ENCODE results near the gene IFI27L1. TPM values are rescaled to one million over a fixed set of nuclear protein-coding genes. Genes with fewer than 3 reads are reported as not detected.

Gene IFI27L1
- polyA plus RNA-seq, 4 donors, result 29.2 to 44.5 (median 30.2) TPM

- 90 to 96% (median 90%) methylated on average over 6 of the region's 6 CpGs for WGBS, 3 donors
- peaks cover 0 to 8% (median 0%) of the 10 kb centered on the region in 3 donors for H3K4me1 ChIP-seq (ENCODE audit: control insufficient read depth in 3 of 3, insufficient read depth in 2 of 3, low read depth in 1 of 3, low read length in 2 of 3)
- H3K36me3 ChIP-seq (ENCODE audit: control insufficient read depth in 3 of 3, insufficient read depth in 2 of 3, low read depth in 1 of 3, low read length in 3 of 3), result peaks cover 0 to 11% (median 0%) of the 10 kb centered on the region in 3 donors
- no peaks in the 10 kb centered on the region for H3K27me3 ChIP-seq (ENCODE audit: control insufficient read depth in 3 of 3, insufficient read depth in 3 of 3, low read length in 3 of 3)
- DNase-seq (no peak), FAIRE-seq (no peak)
- H3K9me3 ChIP-seq (ENCODE audit: control insufficient read depth in 2 of 2, insufficient read depth in 1 of 2, low read depth in 1 of 2, low read length in 1 of 2), result peaks cover 0 to 3% of the 10 kb centered on the region in 2 donors
- no peak overlapping the region for H3K27ac ChIP-seq (ENCODE audit: low read depth in 1 of 3, low read length in 2 of 3)
- H3K4me3 ChIP-seq (ENCODE audit: low read depth in 1 of 3, low read length in 3 of 3), result no peak overlapping the region
Observed at GRCh38 chr14:94125659-94126418, 44.7 kb downstream of the IFI27L1 start.

DNA sequence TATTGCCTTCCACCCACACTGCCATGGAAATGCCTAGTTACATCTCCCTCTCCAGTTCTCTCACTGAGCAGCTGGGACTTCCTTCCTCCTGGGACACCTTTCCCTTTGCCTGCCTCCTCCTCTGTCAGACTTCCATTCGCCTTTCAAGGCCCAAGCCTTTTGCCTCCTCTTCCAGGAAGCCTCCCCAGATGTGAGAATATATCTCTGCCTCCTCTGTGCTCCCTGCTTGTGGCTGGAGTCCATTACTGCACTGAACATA lies 45.2 kb downstream of the IFI27L1 start:
- FAIRE-seq (no peak), DNase-seq (no peak)
- no peak overlapping the region for H3K4me3 ChIP-seq (ENCODE audit: low read depth in 1 of 3, low read length in 3 of 3)
- H3K9me3 ChIP-seq (ENCODE audit: control insufficient read depth in 2 of 2, insufficient read depth in 1 of 2, low read depth in 1 of 2, low read length in 1 of 2), result no peaks in the 10 kb centered on the region
- H3K27ac ChIP-seq (ENCODE audit: low read depth in 1 of 3, low read length in 2 of 3), result no peak overlapping the region
- H3K36me3 ChIP-seq (ENCODE audit: control insufficient read depth in 3 of 3, insufficient read depth in 2 of 3, low read depth in 1 of 3, low read length in 3 of 3), result peaks cover 0 to 11% (median 0%) of the 10 kb centered on the region in 3 donors
- peaks cover 0 to 8% (median 0%) of the 10 kb centered on the region in 3 donors for H3K4me1 ChIP-seq (ENCODE audit: control insufficient read depth in 3 of 3, insufficient read depth in 2 of 3, low read depth in 1 of 3, low read length in 2 of 3)
- no peaks in the 10 kb centered on the region for H3K27me3 ChIP-seq (ENCODE audit: control insufficient read depth in 3 of 3, insufficient read depth in 3 of 3, low read length in 3 of 3)
- 77 to 85% (median 79%) methylated on average over 1 of the region's 1 CpG for WGBS, 3 donors

DNA sequence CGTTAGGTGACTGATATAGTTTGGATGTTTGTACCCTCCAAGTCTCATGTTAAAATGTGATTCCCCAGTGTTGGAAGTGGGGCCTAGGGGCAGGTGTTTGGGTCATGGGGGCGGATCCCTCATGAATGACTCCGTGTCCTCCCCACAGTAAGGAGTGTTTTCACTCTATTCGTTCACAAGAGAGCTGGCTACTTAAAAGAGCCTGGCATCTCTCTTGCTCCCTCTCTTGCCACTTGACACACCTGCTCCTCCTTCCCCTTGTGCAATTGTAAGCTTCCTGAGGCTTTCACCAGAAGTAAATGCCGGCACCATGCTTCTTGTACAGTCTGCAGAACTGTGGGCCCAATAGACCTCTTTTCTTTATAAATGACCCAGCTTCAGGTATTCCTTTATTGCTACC lies 45.7 kb downstream of the IFI27L1 start:
- H3K36me3 ChIP-seq (ENCODE audit: control insufficient read depth in 3 of 3, insufficient read depth in 2 of 3, low read depth in 1 of 3, low read length in 3 of 3), result peaks cover 0 to 11% (median 0%) of the 10 kb centered on the region in 3 donors
- H3K9me3 ChIP-seq (ENCODE audit: control insufficient read depth in 2 of 2, insufficient read depth in 1 of 2, low read depth in 1 of 2, low read length in 1 of 2), result no peaks in the 10 kb centered on the region
- no peak overlapping the region for H3K4me3 ChIP-seq (ENCODE audit: low read depth in 1 of 3, low read length in 3 of 3)
- peaks cover 0 to 8% (median 0%) of the 10 kb centered on the region in 3 donors for H3K4me1 ChIP-seq (ENCODE audit: control insufficient read depth in 3 of 3, insufficient read depth in 2 of 3, low read depth in 1 of 3, low read length in 2 of 3)
- no peak for DNase-seq
- WGBS, 3 donors, result 83 to 87% (median 85%) methylated on average over 5 of the region's 5 CpGs
- no peak for FAIRE-seq
- H3K27me3 ChIP-seq (ENCODE audit: control insufficient read depth in 3 of 3, insufficient read depth in 3 of 3, low read length in 3 of 3), result no peaks in the 10 kb centered on the region
- no peak overlapping the region for H3K27ac ChIP-seq (ENCODE audit: low read depth in 1 of 3, low read length in 2 of 3)

DNA sequence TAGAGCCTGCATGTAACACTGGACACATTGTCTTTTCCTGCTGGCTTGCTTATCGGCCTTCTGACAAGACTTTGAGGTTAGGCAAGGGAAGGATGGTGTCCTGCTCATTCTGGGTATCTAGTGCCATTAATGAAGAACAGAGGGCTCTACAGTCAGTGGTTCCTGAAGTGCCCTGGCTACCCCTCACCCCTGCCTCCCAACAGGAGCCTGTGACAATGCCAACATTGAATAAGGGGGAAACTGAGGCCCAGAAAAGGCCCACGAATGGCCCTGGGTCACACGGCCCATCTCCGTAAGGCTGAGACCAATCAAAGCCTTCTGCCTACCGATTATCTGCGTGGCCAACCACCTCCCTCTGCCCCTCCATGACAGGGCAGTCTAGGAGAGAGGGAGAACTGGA lies 46.2 kb downstream of the IFI27L1 start:
- DNase-seq, result no peak
- Histone ChIP-seq H3K27me3 (ENCODE audit: control insufficient read depth in 3 of 3, insufficient read depth in 3 of 3, low read length in 3 of 3) (no peaks in the 10 kb centered on the region), H3K4me1 (ENCODE audit: control insufficient read depth in 3 of 3, insufficient read depth in 2 of 3, low read depth in 1 of 3, low read length in 2 of 3) (peaks cover 0 to 8% (median 0%) of the 10 kb centered on the region in 3 donors), H3K9me3 (ENCODE audit: control insufficient read depth in 2 of 2, insufficient read depth in 1 of 2, low read depth in 1 of 2, low read length in 1 of 2) (no peaks in the 10 kb centered on the region), H3K36me3 (ENCODE audit: control insufficient read depth in 3 of 3, insufficient read depth in 2 of 3, low read depth in 1 of 3, low read length in 3 of 3) (peaks cover 0 to 11% (median 0%) of the 10 kb centered on the region in 3 donors), H3K27ac (ENCODE audit: low read depth in 1 of 3, low read length in 2 of 3) (no peak overlapping the region), H3K4me3 (ENCODE audit: low read depth in 1 of 3, low read length in 3 of 3) (no peak overlapping the region)
- 88 to 96% (median 94%) methylated on average over 6 of the region's 6 CpGs for WGBS, 3 donors
- FAIRE-seq, result no peak

GRCh38 chr14:94128216-94128839 lies 47.2 kb downstream of the IFI27L1 start:
- Histone ChIP-seq H3K9me3 (ENCODE audit: control insufficient read depth in 2 of 2, insufficient read depth in 1 of 2, low read depth in 1 of 2, low read length in 1 of 2) (no peaks in the 10 kb centered on the region), H3K27ac (ENCODE audit: low read depth in 1 of 3, low read length in 2 of 3) (no peak overlapping the region), H3K27me3 (ENCODE audit: control insufficient read depth in 3 of 3, insufficient read depth in 3 of 3, low read length in 3 of 3) (no peaks in the 10 kb centered on the region), H3K4me3 (ENCODE audit: low read depth in 1 of 3, low read length in 3 of 3) (no peak overlapping the region), H3K4me1 (ENCODE audit: control insufficient read depth in 3 of 3, insufficient read depth in 2 of 3, low read depth in 1 of 3, low read length in 2 of 3) (peaks cover 0 to 8% (median 0%) of the 10 kb centered on the region in 3 donors), H3K36me3 (ENCODE audit: control insufficient read depth in 3 of 3, insufficient read depth in 2 of 3, low read depth in 1 of 3, low read length in 3 of 3) (peaks cover 0 to 11% (median 0%) of the 10 kb centered on the region in 3 donors)
- FAIRE-seq (no peak), DNase-seq (no peak)
- WGBS, 3 donors, result 91 to 96% (median 93%) methylated on average over 14 of the region's 14 CpGs

GRCh38 chr14:94129111-94129757 lies 48.1 kb downstream of the IFI27L1 start, which contains the start of gene IFI27L2:
Gene IFI27L2 (minus strand): TSS chr14:94129604. CDS start chr14:94129564, 40 bp downstream.
- Histone ChIP-seq H3K9me3 (ENCODE audit: control insufficient read depth in 2 of 2, insufficient read depth in 1 of 2, low read depth in 1 of 2, low read length in 1 of 2) (no peaks in the 10 kb centered on the region), H3K27ac (ENCODE audit: low read depth in 1 of 3, low read length in 2 of 3) (peak within 1 kb of the TSS in 2 of 3 donors; percentile 46 to 61), H3K27me3 (ENCODE audit: control insufficient read depth in 3 of 3, insufficient read depth in 3 of 3, low read length in 3 of 3) (no peaks in the 10 kb centered on the region), H3K4me1 (ENCODE audit: control insufficient read depth in 3 of 3, insufficient read depth in 2 of 3, low read depth in 1 of 3, low read length in 2 of 3) (peaks cover 0 to 8% (median 0%) of the 10 kb centered on the region in 3 donors), H3K4me3 (ENCODE audit: low read depth in 1 of 3, low read length in 3 of 3) (peak within 1 kb of the TSS; percentile 28 to 60 (median 60)), H3K36me3 (ENCODE audit: control insufficient read depth in 3 of 3, insufficient read depth in 2 of 3, low read depth in 1 of 3, low read length in 3 of 3) (peaks cover 0 to 11% (median 0%) of the 10 kb centered on the region in 3 donors)
- WGBS, 3 donors, result 1 to 3% (median 2%) methylated on average over 27 of the region's 27 CpGs
- DNase-seq, result peak; percentile 69 to 90
- FAIRE-seq, result no peak

DNA sequence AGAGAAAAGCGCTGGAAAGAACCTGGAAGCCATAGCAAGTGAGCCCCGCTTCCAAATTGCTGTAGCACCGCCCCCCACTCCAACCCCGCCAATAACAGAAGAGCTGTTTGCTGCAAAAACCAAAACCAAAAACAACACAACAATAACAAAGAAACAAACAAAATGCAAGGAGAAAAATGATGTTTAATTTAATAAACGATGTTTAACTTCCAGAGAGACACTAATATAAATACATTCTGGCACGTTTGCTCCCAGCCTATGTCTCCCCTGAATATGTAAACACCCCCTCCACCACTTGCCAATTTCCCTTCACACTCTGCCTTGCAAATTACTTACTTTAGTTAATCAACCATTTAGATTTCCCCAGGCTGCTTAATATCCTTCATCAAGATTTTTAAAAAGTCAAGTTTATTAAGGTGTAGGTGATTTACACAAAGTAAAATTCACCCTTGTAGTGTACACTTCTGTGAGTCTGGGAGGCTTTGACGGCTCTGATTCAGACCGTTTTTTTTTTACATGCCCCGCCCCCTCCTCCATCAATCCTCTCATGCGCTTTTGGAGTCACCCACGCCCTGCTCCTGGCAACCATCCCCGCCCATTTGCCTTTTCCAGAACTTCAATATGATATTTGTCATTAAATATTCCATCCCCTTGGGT lies 48.8 kb downstream of the IFI27L1 start:
- peaks cover 0 to 8% (median 0%) of the 10 kb centered on the region in 3 donors for H3K4me1 ChIP-seq (ENCODE audit: control insufficient read depth in 3 of 3, insufficient read depth in 2 of 3, low read depth in 1 of 3, low read length in 2 of 3)
- no peaks in the 10 kb centered on the region for H3K9me3 ChIP-seq (ENCODE audit: control insufficient read depth in 2 of 2, insufficient read depth in 1 of 2, low read depth in 1 of 2, low read length in 1 of 2)
- peak overlapping the region; percentile 28 to 60 (median 60) for H3K4me3 ChIP-seq (ENCODE audit: low read depth in 1 of 3, low read length in 3 of 3)
- H3K36me3 ChIP-seq (ENCODE audit: control insufficient read depth in 3 of 3, insufficient read depth in 2 of 3, low read depth in 1 of 3, low read length in 3 of 3), result peaks cover 0 to 11% (median 0%) of the 10 kb centered on the region in 3 donors
- no peak for FAIRE-seq
- DNase-seq, result peak in 1 of 2 donors; percentile 48
- peak overlapping the region in 1 of 3 donors; percentile 46 for H3K27ac ChIP-seq (ENCODE audit: low read depth in 1 of 3, low read length in 2 of 3)
- no peaks in the 10 kb centered on the region for H3K27me3 ChIP-seq (ENCODE audit: control insufficient read depth in 3 of 3, insufficient read depth in 3 of 3, low read length in 3 of 3)
- WGBS, 3 donors, result 0% methylated on average over 12 of the region's 12 CpGs
